ENCODE data around the gene KIAA0319L.
"Not testable (repeated sequence)": the region's sequence is repeated elsewhere in the genome, so short reads cannot be mapped to it uniquely, and the experiment has no call there.

Gene KIAA0319L

DNA sequence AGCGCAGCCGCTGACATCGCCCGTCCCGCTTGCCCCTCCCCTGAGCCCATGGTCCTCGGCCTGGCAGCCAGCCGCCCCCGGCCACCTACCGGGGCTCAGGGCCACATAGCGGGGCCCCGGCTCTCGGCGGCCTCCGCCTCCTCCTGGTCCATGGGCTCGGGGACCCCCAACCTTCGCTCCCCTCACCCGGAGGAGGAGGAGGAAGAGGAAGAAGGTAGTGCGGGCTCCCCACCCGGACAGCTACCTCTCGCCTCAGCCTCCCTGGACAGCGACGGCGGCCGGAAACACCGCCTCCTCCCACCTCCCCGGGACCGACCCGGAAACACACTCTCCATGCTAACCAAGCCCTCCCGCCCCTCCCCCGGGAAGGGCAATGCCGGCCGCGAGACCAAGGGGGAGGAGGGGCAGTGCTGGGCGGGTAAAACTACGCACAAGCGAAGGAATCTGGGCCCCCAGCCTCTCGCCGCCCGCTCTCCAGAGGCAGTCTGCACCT, at the start of gene KIAA0319L:
TSS of gene KIAA0319L (minus strand) at position 286 of the 493 bp plus-strand sequence. CDS start 2,912 bp downstream, outside the sequence.
- DNase-seq (ENCODE audit: low read depth) = no peak

DNA sequence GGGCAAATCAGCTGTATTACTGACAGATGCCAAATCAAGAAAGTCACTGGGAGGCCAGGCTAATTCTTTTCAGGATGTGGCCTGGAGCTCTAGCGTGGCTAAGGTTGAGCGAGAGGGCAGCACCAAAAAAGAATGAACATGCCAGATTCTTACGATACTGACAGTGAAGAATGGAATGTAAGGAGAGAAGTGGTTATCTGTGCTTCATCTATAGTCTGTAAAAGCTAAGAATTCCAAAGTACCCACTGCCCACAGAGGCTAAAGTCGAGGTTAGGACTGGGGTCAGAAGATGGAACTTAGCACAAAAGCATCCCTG, 48.6 kb upstream of the KIAA0319L start:
- no peak for DNase-seq (ENCODE audit: low read depth)

DNA sequence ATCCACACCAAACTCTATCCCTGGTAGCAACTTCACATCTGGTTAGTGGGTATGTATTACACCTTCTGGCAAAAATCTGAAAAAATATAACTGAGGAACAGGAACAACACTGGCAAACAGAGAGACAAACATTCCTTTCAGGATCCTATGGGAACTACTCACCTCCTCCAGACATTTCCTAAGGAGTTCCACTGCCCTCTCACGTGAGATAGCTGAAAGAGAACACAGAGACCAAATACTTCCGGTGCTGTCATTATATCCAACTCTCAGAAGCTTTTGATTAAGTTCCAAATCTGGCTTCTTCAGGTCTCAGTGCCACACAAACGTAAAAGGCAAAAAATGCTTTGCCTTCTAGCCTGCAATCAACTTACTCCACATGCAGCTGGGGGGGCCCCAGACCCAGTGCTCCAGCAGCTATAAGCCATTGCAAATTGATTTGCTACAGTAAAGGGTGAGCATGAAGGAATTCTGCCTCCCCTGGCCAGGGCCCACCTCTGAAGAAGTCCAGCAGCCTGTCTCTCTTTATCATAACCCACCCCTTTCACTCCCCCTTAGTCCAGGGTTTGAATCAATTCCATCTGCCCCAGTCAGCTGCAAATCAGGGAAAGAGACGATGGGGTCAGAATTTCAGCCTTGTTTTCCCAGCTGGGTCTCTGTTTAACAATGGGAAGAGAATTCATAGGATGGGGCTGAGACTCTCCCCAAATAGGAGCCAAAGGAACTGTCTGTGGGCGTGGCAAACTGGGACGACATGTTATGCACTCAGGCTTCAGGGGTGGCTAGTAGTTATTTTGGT, 48.1 kb upstream of the KIAA0319L start:
- no peak for DNase-seq (ENCODE audit: low read depth)

DNA sequence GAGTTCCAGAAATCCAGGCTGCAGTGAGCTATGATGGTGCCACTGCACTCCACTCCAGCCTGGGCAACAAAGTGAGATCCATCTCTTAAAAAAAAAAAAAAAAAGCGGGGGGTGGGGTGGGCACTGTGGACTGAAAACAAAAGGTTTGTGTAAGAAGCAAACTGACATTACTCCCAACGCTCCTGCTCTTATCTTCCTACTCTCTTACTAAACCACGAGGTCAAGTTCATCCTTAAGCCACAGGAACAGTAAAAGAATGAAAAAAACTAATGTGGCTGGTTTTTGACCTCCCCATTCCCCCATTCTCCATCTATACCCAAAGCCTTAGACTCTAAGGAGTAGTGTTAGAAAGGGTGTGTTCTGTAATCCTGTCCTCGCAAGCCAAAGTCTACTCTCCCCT, 46.7 kb upstream of the KIAA0319L start:
- no peak for DNase-seq (ENCODE audit: low read depth)

DNA sequence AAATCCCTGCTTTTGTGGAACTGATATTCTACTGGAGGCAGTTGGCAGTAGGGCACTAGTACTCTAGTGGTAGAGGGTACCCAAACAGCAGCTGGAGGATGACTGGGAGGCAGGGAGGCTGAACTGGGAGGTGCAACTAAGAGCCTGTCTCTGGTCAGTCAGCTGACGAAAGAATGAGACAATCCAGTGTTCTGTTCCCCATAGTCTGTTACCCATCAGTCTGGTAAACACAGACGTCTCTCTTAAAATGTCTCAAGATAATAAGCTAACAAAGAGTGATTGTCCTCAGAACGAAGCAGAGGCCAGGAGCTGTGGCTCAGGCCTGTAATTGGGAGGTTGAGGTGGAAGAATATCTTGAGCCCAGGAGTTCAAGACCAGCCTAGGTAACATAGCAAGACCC, 46.3 kb upstream of the KIAA0319L start:
- no peak for DNase-seq (ENCODE audit: low read depth)

DNA sequence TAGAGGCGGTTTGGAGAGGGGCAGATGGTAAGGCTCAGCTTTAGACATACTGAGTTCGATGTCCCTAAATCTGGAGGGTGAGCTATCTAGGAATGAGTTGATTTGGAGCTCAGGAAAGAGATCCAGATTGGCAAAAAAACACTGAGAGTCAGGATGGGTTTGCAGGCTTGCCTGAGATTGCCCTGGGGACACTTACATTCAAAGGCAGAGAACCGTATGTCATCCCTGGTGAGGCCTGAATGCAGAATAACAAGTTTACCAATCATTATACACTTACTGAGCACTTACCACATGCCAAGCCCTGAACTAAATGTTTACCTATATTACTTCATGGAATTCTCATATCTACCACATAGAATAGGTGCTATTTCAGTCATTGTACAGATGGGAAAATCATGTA, 43.4 kb upstream of the KIAA0319L start:
- no peak for DNase-seq (ENCODE audit: low read depth)

DNA sequence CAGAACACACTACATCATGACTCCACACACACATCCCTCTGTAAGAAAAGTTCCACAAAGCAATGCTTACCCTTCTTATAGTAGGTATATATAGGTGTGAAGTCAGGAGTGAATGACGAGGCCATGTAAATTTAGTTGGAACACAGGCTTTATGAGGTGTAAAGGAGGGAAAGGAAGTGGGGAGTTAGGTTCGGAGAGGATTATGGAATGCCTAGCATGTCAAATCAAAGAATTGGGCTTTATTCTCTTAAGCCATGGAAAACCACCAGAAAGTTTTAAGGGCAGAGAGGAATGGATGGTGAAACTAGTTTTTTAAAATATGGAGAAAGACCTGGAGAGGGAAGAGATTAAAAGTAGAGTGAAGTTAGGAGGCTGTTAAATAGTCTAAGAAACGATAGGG, 42.2 kb upstream of the KIAA0319L start:
- no peak for DNase-seq (ENCODE audit: low read depth)

DNA sequence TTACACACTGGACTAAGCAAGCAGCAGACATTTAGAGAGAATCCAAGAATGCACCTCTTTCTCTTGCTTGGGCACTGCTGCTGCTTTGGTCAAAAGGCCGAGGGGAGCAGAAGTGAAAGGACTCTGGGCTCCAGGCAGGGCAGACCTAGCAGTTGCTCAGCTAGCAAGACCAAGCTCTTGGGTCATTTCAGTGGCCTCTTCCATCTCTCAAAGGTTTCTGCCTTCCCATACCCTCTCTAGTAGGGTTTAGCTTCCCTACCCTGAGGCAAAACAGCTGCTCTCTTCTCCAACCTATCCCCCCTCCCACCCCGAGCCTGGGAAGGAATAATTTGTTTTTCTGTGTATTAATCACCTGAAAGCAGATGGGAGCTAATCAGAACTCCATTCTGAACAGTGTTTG, 41.7 kb upstream of the KIAA0319L start:
- DNase-seq (ENCODE audit: low read depth) = no peak

DNA sequence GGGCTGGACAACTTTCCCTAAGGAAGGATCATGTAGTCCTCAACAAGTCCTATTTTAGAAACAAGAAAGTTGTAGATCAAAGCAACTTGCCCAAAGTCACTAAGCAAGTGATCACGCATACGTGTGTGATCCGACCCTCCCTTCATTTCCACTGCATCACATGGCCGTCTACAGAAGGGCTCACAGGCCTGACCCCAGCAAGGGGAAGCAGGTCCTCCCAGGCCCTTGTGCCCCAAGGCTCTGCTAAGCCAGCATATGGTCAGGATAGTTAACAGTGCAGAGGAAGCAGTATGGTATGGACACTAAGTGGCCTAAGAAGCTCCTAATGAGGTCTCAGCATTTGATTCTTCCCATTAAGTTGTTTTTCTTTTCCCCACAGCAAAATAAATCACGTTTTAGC, 40.7 kb upstream of the KIAA0319L start:
- DNase-seq (ENCODE audit: low read depth) = no peak

DNA sequence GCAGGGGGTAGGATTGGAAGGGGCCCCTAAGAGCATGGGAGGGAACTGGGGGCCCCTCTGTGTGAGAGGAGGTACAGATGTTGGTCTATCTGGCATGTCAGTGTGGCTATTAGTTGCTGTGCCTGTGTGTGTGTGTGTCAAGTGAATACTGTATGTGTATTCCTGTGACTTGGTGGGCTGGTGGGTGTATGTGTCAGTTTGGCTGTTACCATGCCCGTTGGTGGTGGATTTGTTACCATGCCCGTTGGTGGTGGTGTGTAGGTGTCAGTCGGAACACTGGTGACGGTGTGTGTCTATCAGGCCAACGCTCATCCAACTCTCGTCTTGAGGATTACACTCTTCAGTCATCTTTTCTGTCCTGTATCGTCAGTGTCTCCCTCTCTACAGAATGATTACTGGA, 38.5 kb upstream of the KIAA0319L start:
- no peak for DNase-seq (ENCODE audit: low read depth)

DNA sequence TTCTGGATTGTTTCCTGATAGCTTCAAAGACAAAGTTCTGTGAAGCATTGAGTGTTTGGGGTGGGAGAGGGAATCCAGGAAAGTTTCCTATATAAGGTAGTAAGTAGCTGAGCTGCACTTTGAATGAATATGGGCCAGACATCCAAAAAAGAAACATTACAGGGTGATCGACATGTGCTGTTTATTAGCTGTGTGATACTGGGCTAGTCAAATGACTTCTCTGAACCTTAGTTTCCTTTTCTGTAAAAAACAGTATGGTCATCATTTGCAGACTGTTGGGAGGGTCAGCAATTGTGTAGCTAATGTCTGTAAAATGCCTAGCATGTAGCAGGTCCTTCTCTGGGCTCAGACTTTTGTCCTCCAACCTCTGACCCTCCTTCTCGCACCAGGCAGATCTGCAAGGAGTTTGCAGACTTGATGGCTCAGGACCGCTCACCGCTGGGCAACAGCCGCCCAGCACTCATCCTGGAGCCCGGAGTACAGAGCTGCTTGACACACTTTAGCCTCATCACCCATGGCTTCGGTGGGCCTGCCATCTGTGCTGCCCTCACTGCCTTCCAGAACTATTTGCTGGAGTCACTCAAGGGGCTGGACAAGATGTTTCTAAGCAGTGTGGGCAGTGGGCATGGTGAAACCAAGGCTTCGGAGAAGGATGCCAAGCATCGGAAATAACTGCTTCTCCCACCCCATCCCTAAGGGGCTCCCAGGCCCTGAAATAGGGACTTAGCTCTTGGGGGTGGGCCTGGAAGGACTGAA, 37.0 kb upstream of the KIAA0319L start:
- DNase-seq (ENCODE audit: low read depth) = no peak

DNA sequence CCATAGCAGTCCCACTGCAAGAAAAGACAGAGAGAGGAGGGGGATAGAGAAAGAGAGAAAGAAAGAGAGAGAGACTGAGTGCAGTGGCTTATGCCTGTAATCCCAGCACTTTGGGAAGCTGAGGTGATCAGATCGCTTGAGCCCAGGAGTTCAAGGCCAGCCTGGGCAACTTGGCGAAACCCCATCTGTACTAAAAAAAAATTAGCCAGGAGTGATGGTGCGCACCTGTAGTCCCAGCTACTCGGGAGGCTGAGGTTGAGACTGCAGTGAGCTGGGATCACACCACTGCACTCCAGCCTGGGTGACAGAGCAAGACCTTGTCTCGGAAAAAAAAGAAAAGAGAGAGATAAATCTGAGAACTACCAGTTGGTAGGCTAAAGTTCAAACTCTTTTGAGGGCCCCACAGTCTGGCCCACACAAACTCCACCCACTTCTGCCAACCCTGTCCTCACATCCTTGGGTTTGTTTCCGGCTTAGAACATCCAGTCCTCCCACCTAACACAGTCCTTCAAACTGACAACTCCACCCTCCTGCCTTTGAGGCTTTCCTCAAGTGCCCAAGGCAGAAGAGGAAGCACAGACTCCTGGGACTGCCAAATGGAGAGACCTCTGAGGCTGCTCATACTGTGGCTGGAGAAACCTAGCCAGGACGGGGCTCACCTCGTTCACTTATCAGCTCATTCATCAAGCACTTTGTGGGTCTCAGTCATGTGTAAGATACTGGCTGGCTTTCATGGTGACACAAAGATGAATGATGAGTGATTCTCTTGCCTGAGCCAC, 36.0 kb upstream of the KIAA0319L start:
- no peak for DNase-seq (ENCODE audit: low read depth)

DNA sequence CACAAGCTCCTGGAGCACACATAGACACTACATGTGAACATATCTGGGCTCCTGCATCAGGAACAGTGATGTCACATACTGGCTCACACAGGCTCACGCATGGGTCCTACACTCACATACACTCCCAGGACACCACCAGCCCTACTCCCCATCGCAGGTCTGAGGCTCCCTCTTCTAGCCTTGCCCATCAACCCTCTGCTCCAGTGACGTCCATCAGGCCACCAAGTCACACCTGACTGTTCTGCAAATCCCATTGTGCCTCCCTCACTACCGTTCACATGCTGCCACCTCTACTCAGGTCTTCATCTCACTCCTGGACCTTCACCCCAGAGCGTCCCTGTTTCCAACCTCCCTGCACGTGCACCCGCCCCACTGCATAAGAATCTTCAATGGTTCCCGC, 34.0 kb upstream of the KIAA0319L start:
- no peak for DNase-seq (ENCODE audit: low read depth)

DNA sequence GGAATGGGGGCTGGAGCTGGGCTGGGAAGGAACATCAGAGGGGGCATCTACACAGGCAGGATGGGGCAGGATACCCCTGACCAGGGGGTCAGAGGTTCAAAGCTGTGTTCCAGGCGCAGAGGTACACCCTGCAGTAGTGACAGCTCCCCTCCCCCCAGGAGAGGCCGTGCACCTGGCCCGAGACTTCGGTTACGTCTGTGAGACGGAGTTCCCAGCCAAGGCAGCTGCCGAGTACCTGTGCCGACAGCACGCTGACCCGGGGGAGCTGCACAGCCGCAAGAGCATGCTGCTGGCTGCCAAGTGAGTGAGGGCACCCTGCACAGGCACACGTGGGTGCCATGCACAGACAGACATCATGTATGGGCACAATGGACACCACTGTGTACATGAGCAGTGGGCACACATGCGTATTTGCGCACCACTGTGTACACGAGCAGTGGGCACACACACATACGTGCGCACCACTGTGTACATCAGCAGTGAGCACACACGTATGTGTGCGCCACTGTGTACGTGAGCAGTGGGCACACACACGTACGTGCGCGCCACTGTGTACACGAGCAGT, 33.4 kb upstream of the KIAA0319L start:
- no peak for DNase-seq (ENCODE audit: low read depth)

DNA sequence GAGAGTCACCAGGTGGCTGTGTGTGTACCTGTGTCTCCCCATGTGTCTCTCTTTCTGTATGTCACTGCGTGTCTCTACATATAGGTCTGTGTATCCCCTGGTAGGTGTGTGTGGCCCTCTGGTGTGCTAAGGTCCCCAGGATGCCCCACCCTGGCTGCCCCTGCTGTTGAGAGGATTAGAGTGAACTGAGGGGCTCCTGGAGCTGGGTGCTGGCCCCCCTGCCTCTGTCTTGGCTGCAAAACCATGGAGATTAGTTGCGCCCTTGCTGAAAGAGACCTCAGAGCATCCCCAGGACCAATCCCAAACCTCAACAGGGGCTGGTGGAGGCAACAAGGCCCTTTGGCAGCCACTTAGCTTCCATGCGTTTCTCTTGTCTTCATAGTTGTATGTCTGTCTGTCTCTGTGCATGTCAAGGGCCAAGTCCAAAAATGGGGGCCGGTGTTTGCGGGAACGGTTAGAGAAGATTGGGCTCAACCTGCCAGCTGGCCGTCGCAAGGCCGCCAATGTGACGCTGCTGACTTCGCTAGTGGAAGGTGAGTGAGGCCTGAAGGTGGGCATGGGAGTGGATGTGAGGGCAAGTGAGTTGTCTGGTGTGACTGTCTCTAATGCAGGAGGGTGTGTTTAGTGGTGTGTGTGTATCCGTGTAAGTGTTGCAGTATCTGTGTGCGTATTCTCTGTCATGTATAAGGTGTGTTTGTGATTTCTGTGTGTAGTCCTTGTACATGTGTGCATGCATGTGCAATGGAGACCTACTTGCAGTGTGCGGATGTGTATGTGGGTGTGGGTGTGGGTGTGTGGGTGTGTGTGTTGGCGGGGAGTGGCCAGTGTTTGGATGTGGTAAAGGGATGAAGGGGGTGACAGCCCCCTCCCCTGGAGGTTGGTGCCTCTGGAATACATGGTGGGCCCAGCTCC, 32.6 kb upstream of the KIAA0319L start:
- DNase-seq (ENCODE audit: low read depth) = no peak

DNA sequence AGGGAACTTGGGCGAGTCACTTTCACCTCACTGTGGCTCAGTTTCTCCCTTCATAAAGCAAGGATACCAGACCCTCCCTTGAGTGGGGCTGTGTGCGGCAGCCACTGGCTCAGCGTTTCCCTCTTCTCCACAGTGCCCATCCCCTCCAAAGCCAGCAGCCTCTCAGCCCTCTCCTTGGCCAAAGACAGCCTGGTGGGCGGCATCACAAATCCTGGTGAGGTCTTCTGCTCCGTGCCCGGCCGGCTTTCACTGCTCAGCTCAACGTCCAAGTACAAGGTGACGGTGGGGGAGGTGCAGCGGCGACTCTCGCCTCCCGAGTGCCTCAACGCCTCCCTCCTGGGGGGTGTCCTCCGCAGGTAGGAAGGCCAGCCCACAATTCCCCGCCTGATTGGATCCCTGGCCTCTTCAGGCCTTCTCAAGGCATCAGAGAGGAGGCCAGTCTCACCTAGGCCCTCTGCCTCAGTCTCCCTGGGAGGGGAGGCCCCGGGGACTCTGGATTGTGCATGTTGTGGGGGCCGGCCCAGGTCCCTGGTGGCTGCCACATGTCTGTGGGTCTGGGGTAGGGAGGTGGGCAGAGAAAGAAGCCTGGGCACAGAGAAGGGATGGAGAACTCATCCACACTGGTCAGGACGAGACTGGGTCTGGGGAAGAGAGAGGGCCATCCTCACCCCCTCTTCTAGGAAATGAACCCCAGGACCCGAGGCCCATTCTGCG, 31.2 kb upstream of the KIAA0319L start:
- no peak for DNase-seq (ENCODE audit: low read depth)

DNA sequence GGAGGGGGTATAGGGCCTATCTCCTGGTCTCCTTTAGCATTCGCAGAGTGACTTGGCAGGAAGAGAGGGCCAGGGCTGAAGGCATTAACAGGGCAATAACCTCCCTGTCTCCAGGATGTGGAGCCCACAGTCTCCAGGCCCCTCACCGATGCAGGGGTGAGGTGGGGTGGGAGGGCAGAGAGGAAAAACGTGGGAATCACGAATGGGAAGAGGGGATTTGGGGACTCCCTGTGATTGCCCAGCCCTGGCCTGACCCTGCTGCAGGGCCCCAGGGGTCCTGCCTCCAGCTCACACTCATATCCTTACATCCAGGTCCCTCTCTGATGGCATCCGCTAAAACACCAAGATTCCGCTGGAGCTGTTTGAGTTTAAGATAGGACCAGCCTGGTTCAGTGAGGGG, 30.5 kb upstream of the KIAA0319L start:
- DNase-seq (ENCODE audit: low read depth) = no peak

DNA sequence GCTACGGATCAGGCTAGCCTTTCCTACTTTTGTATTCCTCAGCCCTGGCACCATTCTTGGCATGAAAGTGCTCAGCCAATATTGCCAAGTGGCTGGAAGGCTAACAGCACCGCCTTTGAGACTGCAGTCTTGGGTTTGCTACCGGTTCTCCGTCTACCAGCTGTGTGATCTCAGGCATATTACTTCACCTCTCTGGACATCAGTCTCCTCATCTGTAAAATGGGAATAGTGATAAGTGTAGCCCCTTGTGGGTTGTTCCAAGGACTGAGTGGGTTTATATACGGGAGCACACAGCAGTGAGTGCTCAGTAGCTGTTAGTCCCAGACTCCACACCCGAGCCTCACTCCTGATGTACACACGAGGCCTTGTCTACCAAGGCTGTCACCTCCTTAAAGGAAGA, 29.6 kb upstream of the KIAA0319L start:
- no peak for DNase-seq (ENCODE audit: low read depth)

DNA sequence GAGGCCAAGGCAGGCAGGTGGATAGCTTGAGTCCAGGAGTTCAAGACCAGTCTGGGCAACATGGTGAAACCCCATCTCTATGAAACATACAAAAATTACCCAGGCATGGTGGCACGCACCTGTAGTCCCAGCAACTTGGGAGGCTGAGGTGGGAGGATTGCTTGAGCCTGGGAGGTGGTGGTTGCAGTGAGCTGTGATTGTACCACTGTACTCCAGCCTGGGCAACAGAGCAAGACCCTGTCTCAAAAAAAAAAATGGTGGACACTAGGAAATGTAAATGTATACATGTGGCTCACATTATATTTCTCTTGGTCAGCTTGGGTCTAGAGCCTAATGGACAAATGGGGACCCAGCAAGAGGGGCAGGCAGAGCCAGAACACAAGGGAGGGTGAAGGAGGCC, 28.6 kb upstream of the KIAA0319L start:
- DNase-seq (ENCODE audit: low read depth) = not testable (repeated sequence)

DNA sequence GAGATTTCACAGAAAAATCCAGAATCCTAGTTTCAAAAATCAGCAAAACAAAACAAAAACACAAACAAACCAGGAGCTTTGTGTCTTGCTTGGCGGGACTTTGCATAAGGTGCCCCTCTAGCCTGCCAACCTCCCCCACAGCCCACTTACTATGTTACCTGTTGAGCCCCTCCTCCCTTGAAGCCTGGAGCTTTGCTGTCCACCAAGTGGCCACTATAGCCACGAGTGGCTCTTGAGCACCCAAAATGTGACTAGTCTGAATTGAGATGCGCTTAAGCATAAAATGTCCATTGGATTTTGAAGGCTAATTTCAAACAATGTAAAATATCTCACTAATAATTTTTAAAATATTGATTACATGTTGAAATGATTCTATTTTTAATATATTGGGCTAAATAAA, 28.1 kb upstream of the KIAA0319L start:
- DNase-seq (ENCODE audit: low read depth) = no peak

DNA sequence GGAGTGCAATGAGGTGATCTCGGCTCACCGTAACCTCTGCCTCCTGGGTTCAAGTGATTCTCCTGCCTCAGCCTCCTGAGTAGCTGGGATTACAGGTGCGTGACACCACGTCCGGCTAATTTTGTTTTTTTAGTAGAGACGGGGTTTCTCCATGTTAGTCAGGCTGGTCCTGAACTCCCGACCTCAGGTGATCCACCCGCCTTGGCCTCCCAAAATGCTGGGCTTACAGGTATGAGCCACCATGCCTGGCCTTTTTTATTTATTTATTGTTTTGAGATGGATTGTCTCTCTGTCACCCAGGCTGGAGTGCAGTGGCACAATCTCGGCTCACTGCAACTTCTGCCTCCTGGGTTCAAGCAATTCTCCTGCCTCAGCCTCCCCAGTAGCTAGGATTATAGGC, 24.4 kb upstream of the KIAA0319L start:
- not testable (repeated sequence) for DNase-seq (ENCODE audit: low read depth)

All from activated T-cell treated with anti-CD3 and anti-CD28 coated beads for 1 hour (primary cell).